NCI-H526 treated with DMSO at 0.1 percent for 48 hours (cell line): ENCODE measurements around the gene IL20RA.
A peak's percentile ranks its signal among the peaks of the same experiment; 100 is the strongest.
"Not testable (repeated sequence)": the region's sequence is repeated elsewhere in the genome, so short reads cannot be mapped to it uniquely, and the experiment has no call there.

Source experiments
- DNase-seq: peaks from one replicate; lab custom pipeline; 2025; lab: John Stamatoyannopoulos, UW

Gene IL20RA, protein sequence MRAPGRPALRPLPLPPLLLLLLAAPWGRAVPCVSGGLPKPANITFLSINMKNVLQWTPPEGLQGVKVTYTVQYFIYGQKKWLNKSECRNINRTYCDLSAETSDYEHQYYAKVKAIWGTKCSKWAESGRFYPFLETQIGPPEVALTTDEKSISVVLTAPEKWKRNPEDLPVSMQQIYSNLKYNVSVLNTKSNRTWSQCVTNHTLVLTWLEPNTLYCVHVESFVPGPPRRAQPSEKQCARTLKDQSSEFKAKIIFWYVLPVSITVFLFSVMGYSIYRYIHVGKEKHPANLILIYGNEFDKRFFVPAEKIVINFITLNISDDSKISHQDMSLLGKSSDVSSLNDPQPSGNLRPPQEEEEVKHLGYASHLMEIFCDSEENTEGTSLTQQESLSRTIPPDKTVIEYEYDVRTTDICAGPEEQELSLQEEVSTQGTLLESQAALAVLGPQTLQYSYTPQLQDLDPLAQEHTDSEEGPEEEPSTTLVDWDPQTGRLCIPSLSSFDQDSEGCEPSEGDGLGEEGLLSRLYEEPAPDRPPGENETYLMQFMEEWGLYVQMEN

GRCh38 chr6:137044366-137045221, at the start of gene IL20RA:
Gene IL20RA (minus strand): TSS chr6:137044965. CDS start chr6:137044728, 237 bp downstream.
- DNase-seq, result peak; percentile 20

DNA sequence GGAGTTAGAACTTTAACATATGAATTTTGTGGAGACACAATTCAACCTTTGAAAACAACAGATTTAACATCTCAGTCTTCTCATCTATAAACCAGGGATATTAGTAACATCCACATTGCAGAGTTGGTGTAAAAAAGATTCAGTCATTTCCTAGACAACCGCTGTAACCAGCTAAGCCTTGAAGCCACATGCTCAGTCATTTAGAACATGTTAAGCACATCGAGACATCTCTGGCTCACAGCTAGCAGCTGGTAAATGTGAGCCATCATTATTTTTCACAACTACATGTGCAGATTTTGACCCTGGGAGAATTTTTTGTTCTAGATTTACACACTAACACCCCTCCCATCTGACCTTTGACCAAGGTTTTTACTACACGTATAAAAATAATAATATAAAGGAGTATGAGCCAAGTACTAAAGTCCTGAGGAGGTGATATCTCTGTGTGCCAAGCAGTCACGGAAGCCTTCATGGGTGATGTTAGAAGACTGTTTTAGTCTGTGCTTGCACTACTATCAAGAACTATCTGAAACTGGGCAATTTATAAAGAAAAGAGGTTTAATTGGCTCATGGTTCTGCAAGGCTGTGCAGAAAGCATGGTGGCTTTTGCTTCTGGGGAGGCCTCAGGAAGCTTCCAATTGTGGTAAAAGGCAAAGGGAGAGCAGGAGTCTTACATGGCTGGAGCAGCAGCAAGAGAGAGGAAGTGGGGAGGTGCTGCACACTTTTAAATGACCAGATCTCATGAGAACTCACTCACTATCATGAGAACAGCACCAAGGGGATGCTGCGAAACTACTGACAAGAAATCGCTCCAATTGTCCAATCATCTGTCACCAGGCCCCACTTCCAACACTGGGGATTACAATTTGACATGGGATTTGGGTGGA, 48.7 kb upstream of the IL20RA start:
- DNase-seq, result no peak

DNA sequence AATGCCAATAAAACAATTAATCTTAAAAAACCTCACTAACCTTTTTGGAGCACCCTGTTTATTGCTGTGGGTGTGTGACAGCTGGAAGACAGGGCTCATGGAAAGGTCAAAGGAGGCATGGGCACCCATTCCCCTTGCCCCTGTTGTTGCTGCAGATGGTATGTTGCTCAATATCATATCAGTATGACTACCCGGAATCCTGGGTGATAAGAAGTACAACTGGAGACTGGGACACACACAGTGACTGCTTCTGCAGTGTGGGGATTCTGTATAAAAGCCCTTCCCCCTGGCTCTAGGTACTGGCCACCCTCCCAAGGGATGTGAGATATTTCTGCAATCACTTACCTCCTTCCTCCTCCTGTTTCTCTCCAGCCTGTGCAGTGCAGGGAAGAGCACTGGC, 47.3 kb upstream of the IL20RA start:
- no peak for DNase-seq

DNA sequence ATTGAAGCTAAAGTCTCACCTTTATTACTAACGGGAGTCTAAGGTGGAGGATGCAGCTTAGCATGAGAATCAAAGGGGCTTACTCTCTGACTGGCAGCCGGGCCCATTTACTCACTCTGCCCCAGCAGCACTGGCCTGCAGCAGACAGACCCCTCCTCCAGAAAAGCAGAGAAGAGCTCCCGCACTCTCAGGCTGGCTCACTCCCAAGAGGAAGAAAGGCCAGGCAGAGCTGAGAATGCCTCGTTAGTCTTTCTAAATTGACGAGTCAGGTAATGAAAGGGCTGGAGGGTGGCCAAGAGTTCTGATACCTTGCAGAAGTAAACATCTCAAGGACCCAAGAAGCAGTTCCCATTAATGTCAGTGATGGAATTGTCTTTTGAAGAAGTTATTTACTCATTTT, 44.5 kb upstream of the IL20RA start:
- no peak for DNase-seq

- no peak for DNase-seq
These were observed 43.1 kb upstream of the IL20RA start for GRCh38 chr6:137087902-137088301.

- DNase-seq, result no peak
These were observed 41.3 kb upstream of the IL20RA start for GRCh38 chr6:137086031-137086430.

DNA sequence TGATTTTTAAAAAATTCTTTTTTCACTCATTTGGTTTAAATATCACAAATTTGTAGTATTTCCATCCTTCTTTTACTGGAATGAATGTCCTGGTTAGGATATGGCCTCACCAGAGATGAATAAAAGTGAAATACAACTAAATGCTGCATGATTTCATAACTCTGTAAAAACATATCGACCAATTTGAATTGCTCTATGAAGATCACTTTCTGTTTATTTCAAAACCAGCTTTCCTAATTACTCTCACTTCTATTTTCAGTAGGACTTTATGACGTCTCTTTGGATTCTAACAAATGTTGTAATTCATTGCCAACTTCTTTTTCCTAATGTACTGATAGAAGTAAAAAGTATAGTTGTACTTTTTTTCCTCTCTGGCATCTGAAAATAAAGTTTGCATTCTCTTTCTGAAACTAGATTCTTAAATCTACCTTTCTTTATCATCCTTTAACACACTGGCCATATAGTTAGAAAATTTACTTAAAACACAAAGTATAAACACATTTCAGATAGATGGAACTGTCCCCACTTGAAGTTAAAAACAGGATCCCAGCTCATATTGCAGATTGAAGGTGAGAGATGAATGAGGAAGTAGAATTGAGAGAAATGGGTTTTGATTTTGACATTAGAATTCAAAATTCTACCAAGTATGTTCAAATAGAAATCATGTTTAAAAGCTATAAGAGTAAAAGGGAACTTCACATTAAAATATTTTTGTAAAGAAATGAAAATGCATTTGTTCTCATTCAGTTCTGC, 40.3 kb upstream of the IL20RA start:
- DNase-seq, result no peak

DNA sequence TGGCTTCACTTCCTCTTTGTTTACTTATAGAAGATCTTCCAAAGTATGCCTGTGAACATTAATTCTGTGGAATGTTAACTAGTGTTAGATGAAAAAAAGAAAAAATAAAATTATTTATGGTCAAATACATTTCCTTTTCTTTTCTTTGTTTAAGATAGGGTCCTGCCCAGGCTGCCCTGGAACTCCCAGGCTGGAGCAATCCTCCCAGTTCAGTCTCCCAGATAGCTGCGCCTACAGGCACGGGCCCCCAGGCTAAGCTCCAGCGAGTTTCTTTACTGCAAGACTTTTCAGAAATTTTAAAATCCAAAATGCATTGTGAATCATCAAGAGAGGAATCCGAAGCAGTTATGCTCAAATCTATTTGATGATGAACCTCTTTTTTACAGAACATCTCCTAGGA, 39.3 kb upstream of the IL20RA start:
- no peak for DNase-seq

DNA sequence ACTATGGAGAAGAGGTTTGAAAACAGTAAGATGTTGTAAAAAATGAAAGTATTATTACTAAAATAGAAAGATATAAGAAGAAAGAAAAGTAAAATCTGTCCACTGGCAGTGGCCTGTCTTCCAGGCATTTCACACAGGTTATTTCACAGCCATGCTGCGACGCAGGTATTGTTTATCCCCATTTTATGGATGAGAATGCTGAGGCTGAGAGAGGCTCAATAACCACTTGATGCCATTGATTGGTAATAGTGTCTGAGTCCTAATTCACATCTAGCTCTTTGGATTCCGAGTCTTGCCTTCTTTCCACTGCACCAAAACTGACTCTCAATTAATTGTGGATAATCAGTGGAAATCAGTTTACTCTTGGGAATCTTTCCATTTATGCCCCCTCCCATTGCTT, 37.2 kb upstream of the IL20RA start:
- DNase-seq, result no peak

DNA sequence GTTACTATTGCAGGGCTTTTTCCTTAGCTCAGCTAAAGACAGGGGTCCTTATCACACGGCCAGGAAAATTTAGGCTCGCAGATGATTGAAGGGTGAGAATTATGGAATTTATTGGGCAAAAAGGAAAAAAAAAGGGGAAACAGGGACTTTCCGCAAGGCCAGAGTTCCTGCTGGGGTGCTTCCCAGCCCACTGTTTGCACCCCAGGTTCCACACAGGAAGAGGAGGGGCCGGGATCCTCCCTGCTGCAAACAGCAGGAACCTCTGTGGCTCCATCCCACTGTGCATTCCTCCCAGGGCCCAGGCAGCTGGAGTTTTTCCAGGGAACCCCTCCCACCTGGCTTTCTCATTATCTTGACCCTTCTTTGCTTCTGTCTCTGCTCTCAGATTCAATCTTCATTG, 35.9 kb upstream of the IL20RA start:
- DNase-seq, result no peak

GRCh38 chr6:137076277-137077068, 31.7 kb upstream of the IL20RA start:
- peak; percentile 56 for DNase-seq

DNA sequence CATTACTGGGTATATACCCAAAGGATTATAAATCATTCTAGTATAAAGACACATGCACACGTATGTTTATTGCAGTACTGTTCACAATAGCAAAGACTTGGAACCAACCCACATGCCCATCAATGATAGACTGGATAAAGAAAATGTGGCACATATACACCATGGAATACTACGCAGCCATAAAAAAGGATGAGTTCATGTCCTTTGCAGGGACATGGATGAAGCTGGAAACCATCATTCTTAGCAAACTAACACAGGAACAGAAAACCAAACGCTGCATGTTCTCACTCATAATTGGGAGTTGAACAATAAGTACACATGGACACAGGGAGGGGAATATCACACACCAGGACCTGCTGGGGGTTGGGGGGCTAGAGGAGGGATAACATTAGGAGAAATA, 31.0 kb upstream of the IL20RA start:
- not testable (repeated sequence) for DNase-seq

DNA sequence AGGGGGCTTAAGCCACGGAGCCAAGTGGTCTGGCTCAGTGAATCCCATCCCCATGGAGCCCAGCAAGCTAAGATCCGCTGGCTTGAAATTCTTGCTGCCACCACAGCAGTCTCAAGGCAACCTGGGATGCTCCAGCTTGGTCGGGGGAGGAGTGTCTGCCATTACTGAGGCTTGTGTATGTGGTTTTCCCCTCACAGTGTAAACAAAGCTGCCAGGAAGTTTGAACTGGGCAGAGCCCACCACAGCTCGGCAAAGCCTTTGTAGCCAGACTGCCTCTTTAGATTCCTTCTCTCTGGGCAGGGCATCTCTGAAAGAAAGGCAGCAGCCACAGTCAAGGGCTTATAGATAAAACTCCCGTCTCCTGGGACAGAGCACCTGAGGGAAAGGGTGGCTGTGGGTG, 25.5 kb upstream of the IL20RA start:
- no peak for DNase-seq

GRCh38 chr6:137067399-137067798, 22.6 kb upstream of the IL20RA start:
- DNase-seq, result no peak

DNA sequence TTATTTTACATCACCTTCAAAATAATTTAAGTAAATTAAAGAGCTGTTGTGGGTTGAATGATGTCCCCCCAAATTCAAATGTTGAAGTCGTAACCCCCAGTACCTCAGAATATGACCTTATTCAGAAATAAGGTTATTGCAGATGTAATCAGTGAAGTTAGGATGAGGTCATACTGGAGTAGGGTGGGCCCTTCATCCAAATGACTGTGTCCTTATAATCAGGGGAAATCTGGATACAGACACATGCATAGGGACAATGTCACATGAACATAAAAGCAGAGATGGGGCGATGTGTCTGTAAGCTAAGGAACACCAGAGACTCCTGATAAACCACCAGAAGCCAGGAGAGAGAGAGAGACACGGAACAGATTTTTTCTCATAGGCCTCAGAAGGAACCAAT, 13.3 kb upstream of the IL20RA start:
- no peak for DNase-seq

- DNase-seq, result no peak
These were observed 11.5 kb upstream of the IL20RA start for GRCh38 chr6:137056121-137056880.

DNA sequence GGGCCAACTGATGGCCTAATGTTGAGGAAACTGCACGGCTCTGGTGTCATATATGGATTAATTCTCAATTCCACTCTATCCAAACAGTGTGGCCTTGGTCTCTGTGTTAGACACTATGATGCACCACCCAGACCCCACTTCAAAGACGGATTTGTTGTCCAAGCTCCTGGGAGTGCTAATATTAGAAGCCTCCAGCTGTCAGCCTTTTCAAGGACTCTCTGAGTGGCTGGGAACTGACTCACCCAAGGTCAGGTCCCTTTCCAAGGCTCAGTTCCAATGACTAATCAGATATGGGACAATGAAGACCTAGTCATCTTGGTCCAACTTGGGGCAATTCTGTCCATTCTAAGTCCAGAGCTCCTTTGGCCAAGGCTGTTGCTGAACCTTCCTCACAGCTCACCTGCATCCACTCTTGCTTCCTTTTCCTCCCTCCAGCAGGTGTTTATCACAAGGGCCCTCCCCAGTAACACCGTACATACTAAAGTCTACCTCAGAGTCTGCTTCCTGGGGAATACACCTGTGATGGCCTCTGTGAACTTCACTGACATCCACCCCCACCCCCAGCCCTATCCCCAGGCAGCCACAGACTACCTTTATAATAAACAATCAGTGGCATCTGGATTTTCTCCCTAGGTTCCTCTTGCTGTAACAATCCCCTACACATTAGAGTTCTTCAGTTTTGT, 7.2 kb upstream of the IL20RA start:
- no peak for DNase-seq

- no peak for DNase-seq
These were observed 4.3 kb upstream of the IL20RA start for GRCh38 chr6:137049095-137049494.

GRCh38 chr6:137046871-137047412, 2.2 kb upstream of the IL20RA start:
- no peak for DNase-seq
